ENCODE measurements around the gene GYS2. TPM values are rescaled to one million over a fixed set of nuclear protein-coding genes. Genes with fewer than 3 reads are reported as not detected.
"Not testable (repeated sequence)": the region's sequence is repeated elsewhere in the genome, so short reads cannot be mapped to it uniquely, and the experiment has no call there.

The GYS2 gene
- total RNA-seq, 4 donors from 2014 or later, result not detected

GRCh38 chr12:21600196-21600595, 4.5 kb downstream of the GYS2 start:
- no peak for DNase-seq (ENCODE audit: low spot score in 2 of 2)
- intact Hi-C loops (cut with DNase I; ENCODE audit: low total_unique reads), result no loop called here
- 66 to 71% methylated on average over 5 of the region's 5 CpGs for WGBS, 2 donors
- TF ChIP-seq CTCF (IDR thresholded peaks at IDR 0.05) (no peak), POLR2A (IDR thresholded peaks at IDR 0.05) (no peak)
- H3K4me3 ChIP-seq (ENCODE audit: low read depth, poor library complexity, severe bottlenecking), result no peak overlapping the region

GRCh38 chr12:21599143-21599999, 5.3 kb downstream of the GYS2 start:
- no peak for TF ChIP-seq CTCF (IDR thresholded peaks at IDR 0.05)
- TF ChIP-seq POLR2A (IDR thresholded peaks at IDR 0.05), result no peak
- DNase-seq (ENCODE audit: low spot score in 2 of 2), result no peak
- 92 to 93% methylated on average over 3 of the region's 3 CpGs for WGBS, 2 donors

GRCh38 chr12:21598651-21599050, 6.0 kb downstream of the GYS2 start:
- TF ChIP-seq CTCF (IDR thresholded peaks at IDR 0.05) (no peak), POLR2A (IDR thresholded peaks at IDR 0.05) (no peak)
- intact Hi-C loops (cut with DNase I; ENCODE audit: low total_unique reads), result no loop called here
- WGBS, 2 donors, result 86 to 89% methylated on average over 4 of the region's 4 CpGs

More at GRCh38 chr12:21599143-21599999, 5.3 kb downstream of the GYS2 start:
- no peak overlapping the region for H3K4me3 ChIP-seq (ENCODE audit: low read depth, poor library complexity, severe bottlenecking)
- intact Hi-C loops (cut with DNase I; ENCODE audit: low total_unique reads), result no loop called here

GRCh38 chr12:21595356-21595755, 9.3 kb downstream of the GYS2 start:
- DNase-seq (ENCODE audit: low spot score in 2 of 2); H3K4me3 ChIP-seq (ENCODE audit: low read depth, poor library complexity, severe bottlenecking); intact Hi-C loops (cut with DNase I; ENCODE audit: low total_unique reads): not testable (repeated sequence)

More at GRCh38 chr12:21598651-21599050, 6.0 kb downstream of the GYS2 start:
- no peak overlapping the region for H3K4me3 ChIP-seq (ENCODE audit: low read depth, poor library complexity, severe bottlenecking)
- DNase-seq (ENCODE audit: low spot score in 2 of 2), result no peak

- WGBS, 2 donors, result 76 to 83% methylated on average over 3 of the region's 3 CpGs
- TF ChIP-seq CTCF (IDR thresholded peaks at IDR 0.05), result no peak
- TF ChIP-seq POLR2A (IDR thresholded peaks at IDR 0.05), result no peak
- DNase-seq (ENCODE audit: low spot score in 2 of 2), result no peak
- H3K4me3 ChIP-seq (ENCODE audit: low read depth, poor library complexity, severe bottlenecking), result no peak overlapping the region
- intact Hi-C loops (cut with DNase I; ENCODE audit: low total_unique reads), result no loop called here
Measured at GRCh38 chr12:21585485-21585884, 19.2 kb downstream of the GYS2 start.

- DNase-seq (ENCODE audit: low spot score in 2 of 2); intact Hi-C loops (cut with DNase I; ENCODE audit: low total_unique reads); H3K4me3 ChIP-seq (ENCODE audit: low read depth, poor library complexity, severe bottlenecking): not testable (repeated sequence)
- WGBS, 2 donors, result 85 to 91% methylated on average over 5 of the region's 5 CpGs
Measured at GRCh38 chr12:21584403-21585182, 20.1 kb downstream of the GYS2 start.

All from lower leg skin (tissue), 4 donors.